Fibroblast of villous mesenchyme (primary cell): Measurements from ENCODE around the gene PITPNC1. TPM values are rescaled to one million over a fixed set of nuclear protein-coding genes. Genes with fewer than 3 reads are reported as not detected.

ENCODE experiments used
- DNase-seq: peaks from one replicate; pipeline ENCODE4 v3.0.0-alpha.2; 2010; ENCODE audit warnings: low read depth
- H3K4me3 ChIP-seq: 2 replicates; pipeline ENCODE4 v1.5.1; 2011; ENCODE audit warnings: low read depth, mild to moderate bottlenecking, low read length
- CTCF ChIP-seq: IDR thresholded peaks from 2 replicates; pipeline ENCODE4 v1.5.1; 2012; ENCODE audit warnings: low read depth, mild to moderate bottlenecking, low read length; ENCODE audit not compliant: insufficient read depth
- total RNA-seq: library from RNA; depleted of rRNA; stranded (reverse); fragments of >200 nt; gene quantifications from 2 replicates; pipeline ENCODE4 v1.2.3, GENCODE V29; 2012

PITPNC1 gene
- total RNA-seq, 1 donor, result 4.3 TPM

- H3K4me3 ChIP-seq, result no peak overlapping the region
- DNase-seq, result peak; percentile 26
- TF ChIP-seq CTCF, result no peak
These were observed 111.1 kb downstream of the PITPNC1 start for GRCh38 chr17:67488161-67488560.

- TF ChIP-seq CTCF, result no peak
- DNase-seq, result no peak
- no peak overlapping the region for H3K4me3 ChIP-seq
These were observed 111.7 kb downstream of the PITPNC1 start for GRCh38 chr17:67488768-67489167.

GRCh38 chr17:67489273-67489672, 112.2 kb downstream of the PITPNC1 start:
- TF ChIP-seq CTCF, result no peak
- DNase-seq, result no peak
- no peak overlapping the region for H3K4me3 ChIP-seq

GRCh38 chr17:67490471-67490870, 113.4 kb downstream of the PITPNC1 start:
- peak overlapping the region; percentile 10 for H3K4me3 ChIP-seq
- peak; percentile 68 for DNase-seq
- no peak for TF ChIP-seq CTCF

- TF ChIP-seq CTCF, result no peak
- peak overlapping the region; percentile 10 for H3K4me3 ChIP-seq
- peak; percentile 99 for DNase-seq
These were observed 114.1 kb downstream of the PITPNC1 start for GRCh38 chr17:67491009-67491680.

GRCh38 chr17:67491681-67492024, 114.6 kb downstream of the PITPNC1 start:
- no peak overlapping the region for H3K4me3 ChIP-seq
- no peak for TF ChIP-seq CTCF

GRCh38 chr17:67492251-67492740, 115.2 kb downstream of the PITPNC1 start:
- TF ChIP-seq CTCF, result no peak

More at GRCh38 chr17:67491681-67492024, 114.6 kb downstream of the PITPNC1 start:
- DNase-seq, result no peak

More at GRCh38 chr17:67492251-67492740, 115.2 kb downstream of the PITPNC1 start:
- no peak overlapping the region for H3K4me3 ChIP-seq
- DNase-seq, result peak; percentile 59
